GM12873 (cell line): ENCODE results near the gene EFS.

ENCODE experiments used
- CTCF ChIP-seq: IDR thresholded peaks from 2 replicates; pipeline ENCODE4 v1.5.1; 2012; ENCODE audit warnings: low read depth, mild to moderate bottlenecking, moderate library complexity, low read length, control low read depth; ENCODE audit not compliant: insufficient read depth; ENCODE audit errors: missing control alignments

EFS gene

GRCh38 chr14:23385642-23386265 lies 20.8 kb upstream of the EFS start:
- TF ChIP-seq CTCF, result no peak

DNA sequence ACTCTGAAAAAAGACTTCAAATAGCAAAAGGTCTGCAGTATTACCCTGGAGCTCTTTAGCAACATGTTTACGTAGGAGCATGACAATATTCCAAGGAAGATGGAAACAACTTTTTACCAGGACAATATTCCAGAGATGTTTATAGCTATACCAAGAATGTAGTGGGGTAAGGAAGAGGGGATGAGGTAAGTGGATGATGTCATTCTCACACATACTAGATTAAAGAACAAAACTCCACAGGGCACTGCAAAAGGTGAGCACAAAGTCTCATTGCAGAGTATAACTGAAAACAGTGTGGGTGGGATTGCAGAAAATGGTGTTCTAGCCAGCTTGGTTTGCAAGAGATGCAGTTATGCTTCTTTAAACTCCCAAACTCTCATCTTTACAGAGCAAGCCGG lies 20.3 kb upstream of the EFS start:
- no peak for TF ChIP-seq CTCF

DNA sequence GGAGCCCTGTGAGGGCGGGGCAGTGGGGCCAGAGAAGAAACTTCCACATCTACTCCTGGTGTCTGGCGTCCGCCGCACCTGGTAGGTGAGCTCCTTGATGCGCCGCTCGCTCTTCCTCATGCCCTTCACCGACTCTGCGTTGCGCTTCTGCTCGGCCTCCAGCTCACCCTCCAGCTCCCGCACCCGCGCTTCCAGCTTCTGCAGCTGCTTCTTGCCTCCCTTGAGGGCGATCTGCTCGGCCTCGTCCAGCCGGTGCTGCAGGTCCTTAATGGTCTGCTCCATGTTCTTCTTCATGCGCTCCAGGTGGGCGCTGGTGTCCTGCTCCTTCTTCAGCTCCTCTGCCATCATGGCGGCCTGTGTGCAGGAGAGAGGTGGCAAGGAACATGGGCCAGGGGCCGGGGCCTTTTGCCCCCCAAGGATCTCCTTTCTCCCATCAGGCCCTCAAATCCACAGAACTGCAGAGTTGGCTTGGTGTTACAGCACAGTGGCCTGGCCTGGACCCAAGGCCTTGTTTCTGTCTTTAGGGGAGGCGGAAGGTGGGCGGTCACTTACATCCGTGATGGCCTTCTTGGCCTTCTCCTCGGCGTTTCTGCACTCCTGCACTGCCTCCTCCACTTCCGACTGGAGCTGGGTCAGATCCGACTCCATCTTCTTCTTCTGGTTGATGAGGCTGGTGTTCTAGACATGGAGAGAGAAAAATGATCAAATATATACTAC lies 19.6 kb upstream of the EFS start:
- no peak for TF ChIP-seq CTCF

GRCh38 chr14:23382731-23383440 lies 17.9 kb upstream of the EFS start:
- no peak for TF ChIP-seq CTCF

- no peak for TF ChIP-seq CTCF
Observed at GRCh38 chr14:23382276-23382675, 17.3 kb upstream of the EFS start.

DNA sequence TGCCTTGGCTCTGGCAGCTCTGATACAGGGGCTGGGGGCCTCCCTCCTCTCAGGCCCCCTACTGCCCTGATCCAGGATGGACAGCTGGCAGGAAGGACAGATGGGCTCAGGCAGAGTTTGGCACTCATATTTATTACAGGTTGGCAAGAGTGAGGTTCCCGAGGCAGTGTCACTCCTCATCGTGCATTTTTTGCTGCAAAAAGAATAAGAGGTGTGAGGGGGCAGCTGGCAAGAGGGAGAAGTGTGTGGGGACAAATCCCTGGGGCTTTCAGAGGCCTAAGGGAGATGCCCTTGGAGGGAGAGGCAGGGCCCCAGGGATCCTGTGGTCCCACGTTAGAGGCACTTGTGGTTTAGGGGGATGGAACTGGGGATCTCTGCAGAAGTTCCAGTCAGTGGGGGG lies 16.9 kb upstream of the EFS start:
- TF ChIP-seq CTCF, result no peak

DNA sequence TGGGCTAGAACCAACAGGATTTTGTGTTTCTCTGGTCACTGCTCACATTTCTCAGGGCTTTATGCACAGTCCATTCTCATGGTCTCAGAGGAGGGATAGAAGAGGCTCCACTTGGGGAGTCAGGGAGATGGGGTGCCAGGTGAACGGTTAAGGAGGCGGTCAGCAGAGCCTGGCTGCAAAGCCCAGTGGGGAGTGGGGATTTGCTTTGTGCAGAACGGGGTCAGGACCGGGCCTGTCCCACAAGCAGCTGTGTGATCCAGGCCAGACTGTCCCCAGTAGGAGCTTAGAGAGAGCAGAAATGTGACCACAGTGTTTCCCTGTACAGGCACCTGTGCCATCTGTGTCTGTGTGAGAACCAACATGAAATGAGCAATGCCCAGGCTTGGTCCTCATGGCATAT lies 16.0 kb upstream of the EFS start:
- TF ChIP-seq CTCF, result no peak
